HG03060 (cell line): Measurements from ENCODE around the gene ZNF57.
"Not testable (repeated sequence)": the region's sequence is repeated elsewhere in the genome, so short reads cannot be mapped to it uniquely, and the experiment has no call there.

Experiments
- ATAC-seq: cut with Tn5 transposase; IDR thresholded peaks from one replicate; pipeline ENCODE4 v1.9.1; 2021; ENCODE audit warnings: low read depth, moderate number of reproducible peaks; ENCODE audit not compliant: unreplicated experiment

ZNF57 gene

GRCh38 chr19:2950286-2951124 is 49.8 kb downstream of the ZNF57 start:
- ATAC-seq = peak; percentile 93

GRCh38 chr19:2952953-2953481 is 52.3 kb downstream of the ZNF57 start:
- ATAC-seq = no peak

GRCh38 chr19:2957160-2957559 is 56.4 kb downstream of the ZNF57 start:
- no peak for ATAC-seq

GRCh38 chr19:2960120-2960519 is 59.4 kb downstream of the ZNF57 start:
- ATAC-seq = no peak

- no peak for ATAC-seq
These were observed 61.4 kb downstream of the ZNF57 start for GRCh38 chr19:2962018-2962670.

- ATAC-seq = no peak
These were observed 62.4 kb downstream of the ZNF57 start for GRCh38 chr19:2963122-2963521.

- ATAC-seq = not testable (repeated sequence)
These were observed 62.9 kb downstream of the ZNF57 start for GRCh38 chr19:2963631-2964030.

- no peak for ATAC-seq
These were observed 64.1 kb downstream of the ZNF57 start for GRCh38 chr19:2964874-2965273.

- ATAC-seq = no peak
These were observed 67.2 kb downstream of the ZNF57 start for GRCh38 chr19:2967972-2968371.
